Ascending aorta (tissue), 2 donors: ENCODE measurements around the gene SHMT1. TPM values are rescaled to one million over a fixed set of nuclear protein-coding genes. Genes with fewer than 3 reads are reported as not detected.
"Not testable (repeated sequence)": the region's sequence is repeated elsewhere in the genome, so short reads cannot be mapped to it uniquely, and the experiment has no call there.

ENCODE experiments used
- DNase-seq, 2 donors: peaks; one replicate each; pipeline ENCODE4 v3.0.0-alpha.2; 2019; ENCODE audit warnings: low spot score in 2 of 2
- H3K27ac ChIP-seq, 2 donors: fragments of 200-600 bp; sonication (generic); one replicate each; pipeline ENCODE4 v1.5.1; 2016 to 2017; ENCODE audit warnings: mild to moderate bottlenecking in 1 of 2
- H3K27me3 ChIP-seq: fragments of 200-600 bp; sonication (generic); one replicate; pipeline ENCODE4 v1.5.1; 2017
- H3K36me3 ChIP-seq, 2 donors: fragments of 200-600 bp; sonication (generic); one replicate each; pipeline ENCODE4 v1.5.1; 2016
- H3K4me1 ChIP-seq, 2 donors: fragments of 200-600 bp; sonication (generic); one replicate each; pipeline ENCODE4 v1.5.1; 2016 to 2017; ENCODE audit warnings: mild to moderate bottlenecking in 1 of 2
- H3K4me3 ChIP-seq, 2 donors: fragments of 200-600 bp; sonication (generic); one replicate each; pipeline ENCODE4 v1.5.1; 2016 to 2017; ENCODE audit warnings: mild to moderate bottlenecking in 1 of 2
- H3K9me3 ChIP-seq, 2 donors: fragments of 200-600 bp; sonication (generic); one replicate each; pipeline ENCODE4 v1.5.1; 2016
- intact Hi-C: fragments of 100-400 bp; cut with DNase I; formaldehyde crosslinking; loops from one replicate; pipeline ENCODE4 v1.15.1; 2023
- total RNA-seq: library from RNA; depleted of rRNA; stranded (reverse); fragments of >200 nt; gene quantifications from one replicate; pipeline ENCODE4 v1.1.0, GENCODE V29; 2016
- TF ChIP-seq, protein P1 (sequence below), 3 experiments: fragments of 200-600 bp in 2 of 3; fragments of 450-650 bp in 1 of 3; sonication (generic) in 2 of 3; IDR thresholded peaks; one replicate each; pipeline ENCODE4 v1.5.1; 2016 to 2019; ENCODE audit warnings: antibody characterized with exemption in 3 of 3, mild to moderate bottlenecking in 1 of 3, moderate library complexity in 1 of 3

The SHMT1 gene
- total RNA-seq, 1 donor from 2014 or later: 16.7 TPM

DNA sequence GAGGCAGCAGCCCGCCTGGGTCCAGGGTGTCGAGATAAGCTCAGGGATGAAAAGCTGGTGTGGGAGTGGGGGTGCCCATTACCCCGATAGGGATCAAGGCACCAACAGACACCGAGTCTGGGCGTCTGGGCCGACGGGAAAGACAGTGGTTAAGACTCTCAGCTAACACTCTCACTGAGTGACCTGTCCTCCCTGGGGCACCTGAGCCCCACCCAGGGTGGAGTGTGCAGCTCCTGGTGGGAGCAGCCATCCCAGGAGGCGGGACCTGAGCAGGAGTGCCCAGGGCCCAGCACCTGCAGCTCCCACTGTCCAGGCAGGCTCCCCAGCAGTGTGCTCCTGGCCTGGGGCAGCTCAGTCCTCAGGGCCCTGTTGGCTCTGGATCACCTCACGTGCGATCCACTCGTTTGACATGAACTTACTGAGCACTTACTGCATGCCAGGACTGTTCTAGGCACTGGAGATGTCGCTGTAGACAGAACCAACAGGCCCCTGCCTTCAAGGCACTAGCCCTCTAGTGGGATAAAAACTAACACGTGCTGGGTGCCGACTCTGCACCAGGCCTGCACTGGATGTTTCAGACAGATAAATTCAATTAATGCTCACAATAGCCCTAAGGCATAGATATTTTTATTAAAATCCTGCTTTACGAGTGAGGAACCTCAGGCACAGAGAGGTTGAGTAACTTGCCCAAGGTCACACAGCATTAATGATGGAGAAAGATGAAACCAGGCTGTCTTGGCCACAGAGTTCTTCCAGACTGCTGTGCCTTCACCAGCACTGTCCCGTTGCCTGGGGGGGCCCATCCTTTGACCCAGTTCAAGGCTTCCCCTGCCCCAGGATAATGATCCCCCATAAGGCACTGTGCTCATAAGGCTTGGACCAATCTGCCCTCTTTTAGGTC, 16.1 kb upstream of the SHMT1 start:
- Histone ChIP-seq H3K4me3 (no peak overlapping the region), H3K4me1 (no peaks in the 10 kb centered on the region), H3K36me3 (no peaks in the 10 kb centered on the region), H3K27me3 (no peaks in the 10 kb centered on the region), H3K9me3 (peaks cover 0 to 4% of the 10 kb centered on the region in 2 donors), H3K27ac (no peak overlapping the region)
- DNase-seq: no peak
- TF ChIP-seq, protein P1, sequence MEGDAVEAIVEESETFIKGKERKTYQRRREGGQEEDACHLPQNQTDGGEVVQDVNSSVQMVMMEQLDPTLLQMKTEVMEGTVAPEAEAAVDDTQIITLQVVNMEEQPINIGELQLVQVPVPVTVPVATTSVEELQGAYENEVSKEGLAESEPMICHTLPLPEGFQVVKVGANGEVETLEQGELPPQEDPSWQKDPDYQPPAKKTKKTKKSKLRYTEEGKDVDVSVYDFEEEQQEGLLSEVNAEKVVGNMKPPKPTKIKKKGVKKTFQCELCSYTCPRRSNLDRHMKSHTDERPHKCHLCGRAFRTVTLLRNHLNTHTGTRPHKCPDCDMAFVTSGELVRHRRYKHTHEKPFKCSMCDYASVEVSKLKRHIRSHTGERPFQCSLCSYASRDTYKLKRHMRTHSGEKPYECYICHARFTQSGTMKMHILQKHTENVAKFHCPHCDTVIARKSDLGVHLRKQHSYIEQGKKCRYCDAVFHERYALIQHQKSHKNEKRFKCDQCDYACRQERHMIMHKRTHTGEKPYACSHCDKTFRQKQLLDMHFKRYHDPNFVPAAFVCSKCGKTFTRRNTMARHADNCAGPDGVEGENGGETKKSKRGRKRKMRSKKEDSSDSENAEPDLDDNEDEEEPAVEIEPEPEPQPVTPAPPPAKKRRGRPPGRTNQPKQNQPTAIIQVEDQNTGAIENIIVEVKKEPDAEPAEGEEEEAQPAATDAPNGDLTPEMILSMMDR (IDR thresholded peaks at IDR 0.05): no peak
- intact Hi-C loops: no loop called here

DNA sequence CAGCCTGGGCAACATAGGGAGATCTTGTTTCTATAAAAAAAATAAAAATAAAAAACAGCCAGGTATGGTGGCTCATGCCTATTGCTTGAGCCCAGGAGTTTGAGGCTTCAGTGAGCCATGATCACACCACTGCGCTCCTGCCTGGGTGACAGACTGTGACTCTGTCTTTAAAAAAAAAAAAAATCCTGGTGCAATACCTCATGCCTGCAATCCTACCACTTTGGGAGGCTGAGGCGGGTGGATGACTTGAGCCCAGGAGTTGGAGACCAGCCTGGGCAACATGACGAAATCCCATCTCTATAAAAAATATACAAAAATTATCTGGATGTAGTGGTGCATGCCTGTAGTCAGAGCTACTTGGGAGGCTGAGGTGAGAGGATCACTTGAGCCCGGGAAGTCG, 15.3 kb upstream of the SHMT1 start:
- H3K4me1 ChIP-seq, intact Hi-C loops, H3K4me3 ChIP-seq, H3K27ac ChIP-seq, H3K36me3 ChIP-seq, DNase-seq, H3K27me3 ChIP-seq, H3K9me3 ChIP-seq: not testable (repeated sequence)

DNA sequence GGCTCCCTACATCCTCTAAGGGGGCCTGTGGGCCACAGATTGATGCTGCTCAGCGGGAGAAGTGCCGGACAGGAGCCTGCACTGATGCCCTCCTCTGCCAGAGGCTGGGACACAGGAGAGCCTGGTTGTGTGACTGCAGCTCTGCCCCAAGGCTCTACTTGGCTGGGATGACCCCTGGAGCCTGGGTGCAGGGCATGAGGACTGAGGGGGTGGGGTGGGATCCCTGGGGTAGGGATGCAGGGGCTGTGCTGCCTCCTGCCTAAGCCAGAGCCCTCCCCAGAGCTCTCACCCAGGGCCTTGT, 14.8 kb upstream of the SHMT1 start:
- intact Hi-C loops: no loop called here
- Histone ChIP-seq H3K27me3 (no peaks in the 10 kb centered on the region), H3K9me3 (peaks cover 0 to 4% of the 10 kb centered on the region in 2 donors), H3K27ac (no peak overlapping the region), H3K4me3 (no peak overlapping the region), H3K36me3 (no peaks in the 10 kb centered on the region), H3K4me1 (no peaks in the 10 kb centered on the region)
- no peak for DNase-seq
- TF ChIP-seq, protein P1 (IDR thresholded peaks at IDR 0.05): no peak

DNA sequence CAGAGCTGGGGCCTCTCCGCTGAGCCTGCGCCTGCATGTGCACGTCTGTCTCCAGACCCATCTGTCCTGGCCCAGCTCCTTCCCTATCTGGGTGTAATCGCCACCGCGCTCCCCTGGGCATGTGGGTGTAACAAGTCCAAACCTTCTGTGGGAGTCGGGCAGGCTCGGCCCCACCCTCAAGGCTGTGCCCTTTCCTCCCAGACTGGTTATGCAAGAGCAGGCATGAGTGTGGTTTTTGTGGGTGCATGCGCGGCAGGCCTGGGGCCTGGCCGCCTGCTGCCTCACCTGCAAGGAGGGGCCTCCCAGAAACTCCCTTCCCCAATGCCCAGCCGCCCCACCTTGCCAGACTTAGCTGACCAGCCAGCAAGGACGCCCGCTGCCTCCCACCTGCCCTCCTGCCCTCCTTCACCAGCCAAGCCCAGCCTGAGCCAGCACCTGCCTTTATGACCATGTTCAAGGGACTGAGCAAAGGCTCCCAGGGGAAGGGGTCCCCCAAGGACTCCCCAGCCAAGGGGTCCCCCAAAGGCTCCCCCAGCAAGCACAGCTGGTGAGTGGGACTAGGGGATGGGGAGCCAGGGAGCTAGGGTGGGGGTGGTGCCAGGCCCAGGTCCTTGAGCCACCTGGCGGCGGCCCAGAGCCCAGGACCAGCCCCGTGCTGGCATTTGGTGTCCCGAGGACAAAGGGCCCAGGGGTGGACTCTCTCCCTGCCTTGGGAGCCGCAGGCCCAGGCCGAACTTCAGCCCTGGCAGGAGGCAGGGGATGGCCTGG, 14.3 kb upstream of the SHMT1 start, which contains the start of gene EVPLL:
Gene EVPLL, plus strand, starts transcription at position 342 of the 768 bp plus-strand sequence. CDS start 3,160 bp downstream, outside the sequence.
- H3K36me3 ChIP-seq: no peaks in the 10 kb centered on the region
- H3K9me3 ChIP-seq: peaks cover 0 to 4% of the 10 kb centered on the region in 2 donors
- H3K4me3 ChIP-seq: no peak within 1 kb of the TSS
- DNase-seq: no peak
- TF ChIP-seq, protein P1 (IDR thresholded peaks at IDR 0.05): no peak
- H3K27ac ChIP-seq: no peak within 1 kb of the TSS
- H3K27me3 ChIP-seq: no peaks in the 10 kb centered on the region
- intact Hi-C loops: no loop called here
- no peaks in the 10 kb centered on the region for H3K4me1 ChIP-seq

DNA sequence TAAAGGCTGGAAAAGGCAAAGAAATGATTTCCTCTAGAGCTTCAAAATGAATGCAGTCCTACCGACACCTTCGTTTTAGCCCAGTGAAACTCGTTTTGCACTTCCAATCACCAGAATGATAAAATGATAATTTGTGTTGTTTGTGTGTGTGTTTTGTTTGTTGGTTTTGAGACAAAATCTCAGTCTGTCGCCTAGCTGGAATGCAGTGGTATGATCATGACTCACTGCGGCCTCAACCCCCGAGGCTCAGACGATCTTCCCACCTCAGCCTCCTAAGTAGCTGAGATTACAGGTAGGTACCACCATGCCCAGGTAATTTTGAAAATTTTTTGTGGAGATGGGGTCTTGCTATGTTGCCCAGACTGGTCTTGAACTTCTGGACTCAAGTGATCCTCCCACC, 10.9 kb upstream of the SHMT1 start:
- Histone ChIP-seq H3K4me3 (no peak overlapping the region), H3K27ac (no peak overlapping the region), H3K27me3 (no peaks in the 10 kb centered on the region), H3K9me3 (peaks cover 0 to 4% of the 10 kb centered on the region in 2 donors), H3K4me1 (no peaks in the 10 kb centered on the region), H3K36me3 (no peaks in the 10 kb centered on the region)
- intact Hi-C loops: no loop called here
- TF ChIP-seq, protein P1 (IDR thresholded peaks at IDR 0.05): no peak
- no peak for DNase-seq

DNA sequence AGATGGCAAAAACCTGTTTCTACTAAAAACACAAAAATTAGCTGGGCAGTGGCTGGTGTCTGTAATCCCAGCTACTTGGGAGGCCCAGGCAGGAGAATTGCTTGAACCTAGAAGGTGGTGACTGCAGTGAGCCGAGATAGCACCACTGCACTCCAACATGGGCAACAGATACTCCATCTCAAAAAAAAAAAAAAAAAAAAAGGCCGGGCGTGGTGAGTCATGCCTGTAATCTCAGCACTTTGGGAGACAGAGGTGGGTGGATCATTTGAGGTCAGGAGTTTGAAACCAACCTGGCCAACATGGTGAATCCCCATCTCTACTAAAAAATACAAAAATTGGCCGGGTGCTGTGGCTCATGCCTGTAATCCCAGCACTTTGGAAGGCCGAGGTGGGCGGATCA, 9.8 kb upstream of the SHMT1 start:
- H3K36me3 ChIP-seq, H3K4me1 ChIP-seq, intact Hi-C loops, DNase-seq, H3K9me3 ChIP-seq, H3K27ac ChIP-seq, H3K27me3 ChIP-seq, H3K4me3 ChIP-seq: not testable (repeated sequence)
